Fibroblast of lung (primary cell): Measurements from ENCODE around the gene LMO1.

Source experiments
- EZH2 ChIP-seq: IDR thresholded peaks from 2 replicates; pipeline ENCODE4 v1.5.1; 2012; ENCODE audit warnings: low read length, control low read depth, mild to moderate bottlenecking; ENCODE audit errors: missing control alignments
- TF ChIP-seq, protein P1 (sequence below), 2 donors: IDR thresholded peaks in 1 of 2; conservative IDR thresholded peaks in 1 of 2; 1 replicate in 1 of 2; 2 replicates in 1 of 2; pipeline ENCODE4 v1.5.1; 2011 to 2012; ENCODE audit warnings: low read length in 2 of 2, control low read depth in 1 of 2, inconsistent platforms in 1 of 2, low read depth in 1 of 2, mild to moderate bottlenecking in 1 of 2

DNA sequence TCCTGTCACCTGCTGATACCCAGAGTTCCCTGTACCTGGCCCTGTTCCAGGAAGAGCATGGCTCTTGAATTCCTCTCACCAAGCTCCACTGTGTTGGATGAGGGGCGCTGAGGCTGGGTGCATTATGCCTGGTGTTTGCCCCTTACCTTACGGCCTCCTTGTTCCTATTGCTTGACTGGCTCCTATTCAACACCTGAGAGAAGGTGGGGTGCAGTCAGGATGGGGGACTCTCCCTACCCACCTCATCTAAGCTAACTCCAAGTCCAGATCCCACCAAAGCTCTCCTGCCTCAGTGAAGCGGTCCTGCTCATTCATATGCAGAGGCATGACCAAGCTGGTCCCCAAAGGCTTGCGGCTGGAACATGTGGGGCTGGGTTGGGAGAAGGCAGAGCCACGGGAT lies 59.1 kb downstream of the LMO1 start:
- TF ChIP-seq, protein P1, sequence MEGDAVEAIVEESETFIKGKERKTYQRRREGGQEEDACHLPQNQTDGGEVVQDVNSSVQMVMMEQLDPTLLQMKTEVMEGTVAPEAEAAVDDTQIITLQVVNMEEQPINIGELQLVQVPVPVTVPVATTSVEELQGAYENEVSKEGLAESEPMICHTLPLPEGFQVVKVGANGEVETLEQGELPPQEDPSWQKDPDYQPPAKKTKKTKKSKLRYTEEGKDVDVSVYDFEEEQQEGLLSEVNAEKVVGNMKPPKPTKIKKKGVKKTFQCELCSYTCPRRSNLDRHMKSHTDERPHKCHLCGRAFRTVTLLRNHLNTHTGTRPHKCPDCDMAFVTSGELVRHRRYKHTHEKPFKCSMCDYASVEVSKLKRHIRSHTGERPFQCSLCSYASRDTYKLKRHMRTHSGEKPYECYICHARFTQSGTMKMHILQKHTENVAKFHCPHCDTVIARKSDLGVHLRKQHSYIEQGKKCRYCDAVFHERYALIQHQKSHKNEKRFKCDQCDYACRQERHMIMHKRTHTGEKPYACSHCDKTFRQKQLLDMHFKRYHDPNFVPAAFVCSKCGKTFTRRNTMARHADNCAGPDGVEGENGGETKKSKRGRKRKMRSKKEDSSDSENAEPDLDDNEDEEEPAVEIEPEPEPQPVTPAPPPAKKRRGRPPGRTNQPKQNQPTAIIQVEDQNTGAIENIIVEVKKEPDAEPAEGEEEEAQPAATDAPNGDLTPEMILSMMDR (conservative IDR thresholded peaks at IDR 0.05 in 1 of 2, IDR thresholded peaks at IDR 0.05 in 1 of 2; ENCODE audit: low read depth in 1 of 2, low read length in 2 of 2): no peak
- no peak for TF ChIP-seq EZH2
